Endothelial cell of umbilical vein (primary cell): ENCODE measurements around the gene COQ8B. TPM values are rescaled to one million over a fixed set of nuclear protein-coding genes. Genes with fewer than 3 reads are reported as not detected.

Experiments
- BruUV-seq: library from RNA; stranded (reverse); fragments of 400-500 nt; replicated peaks from 2 replicates; lab custom pipeline; 2021; lab: Mats Ljungman, UMichigan
- CTCF ChIA-PET: fragments of 300-600, 350-600 bp; sonication (Branson Sonifier 250); formaldehyde crosslinking; loops from one replicate; lab custom pipeline; 2021; ENCODE audit warnings: antibody characterized with exemption, inconsistent platforms; lab: Charles Lee
- POLR2A ChIA-PET: fragments of 300-600, 350-600 bp; sonication (Branson Sonifier 250); formaldehyde crosslinking; loops from one replicate; lab custom pipeline; 2021; ENCODE audit warnings: antibody characterized with exemption, inconsistent platforms; lab: Charles Lee
- DNase-seq: peaks from one replicate; pipeline ENCODE4 v3.0.0-alpha.2; 2011; ENCODE audit warnings: low read depth, low spot score
- FAIRE-seq: peaks from 2 replicates; lab custom pipeline; 2011; peaks lifted over from hg19 to GRCh38; lab: Jason Lieb, UNC
- H2AFZ ChIP-seq: 2 replicates; pipeline ENCODE4 v1.6.0; 2012; ENCODE audit warnings: low read depth, low read length, control low read depth, inconsistent platforms
- H3K27ac ChIP-seq: 2 replicates; pipeline ENCODE4 v1.5.1; 2011; ENCODE audit warnings: low read depth, mild to moderate bottlenecking, control low read depth, low read length, moderate library complexity; ENCODE audit not compliant: insufficient read depth
- H3K27me3 ChIP-seq, 2 experiments: 2 replicates each; pipeline versions ENCODE4 v1.6.0 to v1.6.1; 2011; ENCODE audit warnings: low read length in 2 of 2, mixed read lengths in 1 of 2; ENCODE audit not compliant: control insufficient read depth in 2 of 2, insufficient read depth in 2 of 2
- H3K36me3 ChIP-seq, 2 experiments: 2 replicates in 1 of 2; 3 replicates in 1 of 2; pipeline ENCODE4 v1.5.1; 2011; ENCODE audit warnings: low read length in 2 of 2, mild to moderate bottlenecking in 1 of 2, moderate library complexity in 1 of 2; ENCODE audit not compliant: control insufficient read depth in 2 of 2, insufficient read depth in 2 of 2; ENCODE audit errors: extremely low read depth in 1 of 2
- H3K4me1 ChIP-seq: 3 replicates; pipeline ENCODE4 v1.5.1; 2011; ENCODE audit warnings: mild to moderate bottlenecking, low read length; ENCODE audit not compliant: control insufficient read depth, insufficient read depth; ENCODE audit errors: extremely low read depth
- H3K4me2 ChIP-seq: 2 replicates; pipeline ENCODE4 v1.6.1; 2011; ENCODE audit warnings: low read length, control low read depth, mixed read lengths; ENCODE audit not compliant: insufficient read depth
- H3K4me3 ChIP-seq, 3 experiments: fragments of 200-600 bp in 1 of 3; sonication (generic), shearing (Covaris generic) in 1 of 3; replicated peaks in 1 of 3; 2 replicates each; pipeline ENCODE4 v1.5.1; 2011 to 2016; ENCODE audit warnings: control low read depth in 3 of 3, low read length in 3 of 3, mild to moderate bottlenecking in 2 of 3, inconsistent platforms in 1 of 3, low read depth in 1 of 3, moderate library complexity in 1 of 3; ENCODE audit not compliant: insufficient read depth in 1 of 3
- H3K79me2 ChIP-seq: 2 replicates; pipeline ENCODE4 v1.6.0; 2012; ENCODE audit warnings: low read length, inconsistent platforms; ENCODE audit not compliant: control insufficient read depth, insufficient read depth
- H3K9ac ChIP-seq: replicated peaks from 2 replicates; pipeline ENCODE3; 2011; ENCODE audit warnings: low read length, control low read depth; ENCODE audit not compliant: insufficient read depth; ENCODE audit errors: extremely low read depth
- H3K9me1 ChIP-seq: replicated peaks from 3 replicates; pipeline ENCODE4 v1.6.0; 2011; ENCODE audit warnings: mild to moderate bottlenecking, low read length; ENCODE audit not compliant: control insufficient read depth, insufficient read depth; ENCODE audit errors: extremely low read depth
- H3K9me3 ChIP-seq: replicated peaks from 2 replicates; pipeline ENCODE4 v1.5.1; 2012; ENCODE audit warnings: low read length, inconsistent platforms; ENCODE audit not compliant: control insufficient read depth, insufficient read depth
- H4K20me1 ChIP-seq: replicated peaks from 2 replicates; pipeline ENCODE3; 2011; ENCODE audit warnings: mild to moderate bottlenecking, low read length; ENCODE audit not compliant: control insufficient read depth, insufficient read depth; ENCODE audit errors: extremely low read depth
- EZH2 ChIP-seq: IDR thresholded peaks from 2 replicates; pipeline ENCODE4 v1.6.1; 2012; ENCODE audit warnings: borderline replicate concordance, low read depth, mild to moderate bottlenecking, moderate library complexity, low read length, inconsistent platforms; ENCODE audit not compliant: severe bottlenecking
- FOS ChIP-seq: IDR thresholded peaks from 2 replicates; pipeline ENCODE4 v1.6.1; 2011; ENCODE audit warnings: mild to moderate bottlenecking, low read length, moderate library complexity, borderline replicate concordance; ENCODE audit not compliant: insufficient read depth
- GATA2 ChIP-seq: IDR thresholded peaks from 2 replicates; pipeline ENCODE4 v1.7.0; 2011; ENCODE audit warnings: low read depth, mild to moderate bottlenecking, moderate library complexity, mixed read lengths, low read length; ENCODE audit not compliant: insufficient read length, insufficient read depth
- JUN ChIP-seq: IDR thresholded peaks from 2 replicates; pipeline ENCODE4 v1.6.1; 2011; ENCODE audit warnings: borderline replicate concordance, low read depth; ENCODE audit not compliant: insufficient read length, insufficient read depth
- MAX ChIP-seq: IDR thresholded peaks from 2 replicates; pipeline ENCODE4 v1.6.1; 2011; ENCODE audit not compliant: insufficient read depth, insufficient read length
- MYC ChIP-seq: IDR thresholded peaks from one replicate; pipeline ENCODE4 v1.6.1; 2011; ENCODE audit warnings: mild to moderate bottlenecking, low read depth, low read length
- POLR2A ChIP-seq: IDR thresholded peaks from 2 replicates; pipeline ENCODE4 v1.6.1; 2012; ENCODE audit warnings: low read depth, mild to moderate bottlenecking, control low read depth, low read length
- POLR2AphosphoS5 ChIP-seq: IDR thresholded peaks from 2 replicates; pipeline ENCODE4 v1.6.1; 2012; ENCODE audit warnings: low read depth, mild to moderate bottlenecking, control low read depth, low read length, moderate library complexity; ENCODE audit not compliant: insufficient read depth
- dilution Hi-C: fragments of 300-500 bp; cut with MboI; formaldehyde crosslinking; loops from one replicate; pipeline ENCODE4 v1.15.0; 2019; ENCODE audit warnings: low sequenced_read_pairs; ENCODE audit not compliant: extremely low pct_ligation_motif_present
- intact Hi-C: fragments of 100-400 bp; cut with micrococcal nuclease; formaldehyde crosslinking; loops from one replicate; pipeline ENCODE4 v1.10.0; 2022
- polyA plus RNA-seq, 4 experiments: library from polyadenylated mRNA; depleted of rRNA in 3 of 4; stranded (reverse) in 3 of 4; unstranded in 1 of 4; fragments of >200 nt; gene quantifications; 2 replicates each; pipeline versions ENCODE4 v1.2.1 to v1.2.3, GENCODE V29; 2011 to 2012; ENCODE audit warnings: missing spikeins in 1 of 4
- total RNA-seq: library from RNA; stranded (reverse); gene quantifications from 2 replicates; pipeline ENCODE4 v1.2.3, GENCODE V29; 2021
- TF ChIP-seq, protein P1 (sequence below), 2 donors: IDR thresholded peaks; 1 replicate in 1 of 2; 2 replicates in 1 of 2; pipeline ENCODE4 v1.5.1; 2011; ENCODE audit warnings: low read length in 2 of 2, mild to moderate bottlenecking in 2 of 2, moderate library complexity in 2 of 2, control low read depth in 1 of 2, inconsistent platforms in 1 of 2, low read depth in 1 of 2; ENCODE audit not compliant: insufficient read depth in 1 of 2; ENCODE audit errors: extremely low read depth in 1 of 2

The COQ8B gene
- total and polyA plus RNA-seq, 2 donors (not counting 3 experiments of a cell fraction or from before 2014, with no cell fraction given): 16.2 to 19.2 TPM

DNA sequence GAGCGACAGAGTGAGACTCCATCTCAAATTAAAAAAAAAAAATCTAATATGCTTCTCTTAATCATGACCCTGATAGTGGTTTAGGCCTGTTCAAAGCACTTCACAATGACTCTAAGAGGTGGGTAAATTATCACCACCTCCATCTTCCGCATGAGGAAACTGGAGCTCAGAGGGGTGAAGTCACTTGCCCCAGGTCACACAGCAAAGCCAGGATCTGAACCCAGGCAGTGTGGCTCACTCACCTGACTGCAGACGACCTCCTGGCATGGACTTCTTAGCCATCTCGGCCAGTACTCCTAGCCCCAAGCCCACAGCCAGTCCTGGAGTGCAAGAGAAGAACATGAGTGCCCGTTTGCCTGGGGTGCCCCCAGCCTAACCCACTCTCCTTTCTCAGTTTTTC lies 6.9 kb downstream of the COQ8B start:
- CTCF ChIA-PET: no interaction called here

More for the DNA sequence above, 6.9 kb downstream of the COQ8B start:
- H3K27me3 ChIP-seq: no peaks in the 10 kb centered on the region
- H3K9me1 ChIP-seq: no peaks in the 10 kb centered on the region
- dilution Hi-C loops (no loop called here), intact Hi-C loops (no loop called here)
- H3K36me3 ChIP-seq: peaks cover 0 to 6% of the 10 kb centered on the region in 2 experiments
- POLR2A ChIA-PET: no interaction called here
- no peaks in the 10 kb centered on the region for H3K9me3 ChIP-seq
- TF ChIP-seq MAX (no peak), JUN (no peak), POLR2AphosphoS5 (no peak), FOS (no peak), MYC (no peak), GATA2 (no peak), EZH2 (no peak), POLR2A (no peak)
- TF ChIP-seq, protein P1, sequence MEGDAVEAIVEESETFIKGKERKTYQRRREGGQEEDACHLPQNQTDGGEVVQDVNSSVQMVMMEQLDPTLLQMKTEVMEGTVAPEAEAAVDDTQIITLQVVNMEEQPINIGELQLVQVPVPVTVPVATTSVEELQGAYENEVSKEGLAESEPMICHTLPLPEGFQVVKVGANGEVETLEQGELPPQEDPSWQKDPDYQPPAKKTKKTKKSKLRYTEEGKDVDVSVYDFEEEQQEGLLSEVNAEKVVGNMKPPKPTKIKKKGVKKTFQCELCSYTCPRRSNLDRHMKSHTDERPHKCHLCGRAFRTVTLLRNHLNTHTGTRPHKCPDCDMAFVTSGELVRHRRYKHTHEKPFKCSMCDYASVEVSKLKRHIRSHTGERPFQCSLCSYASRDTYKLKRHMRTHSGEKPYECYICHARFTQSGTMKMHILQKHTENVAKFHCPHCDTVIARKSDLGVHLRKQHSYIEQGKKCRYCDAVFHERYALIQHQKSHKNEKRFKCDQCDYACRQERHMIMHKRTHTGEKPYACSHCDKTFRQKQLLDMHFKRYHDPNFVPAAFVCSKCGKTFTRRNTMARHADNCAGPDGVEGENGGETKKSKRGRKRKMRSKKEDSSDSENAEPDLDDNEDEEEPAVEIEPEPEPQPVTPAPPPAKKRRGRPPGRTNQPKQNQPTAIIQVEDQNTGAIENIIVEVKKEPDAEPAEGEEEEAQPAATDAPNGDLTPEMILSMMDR (IDR thresholded peaks at IDR 0.05; ENCODE audit: extremely low read depth in 1 of 2, insufficient read depth in 1 of 2, low read depth in 1 of 2, low read length in 2 of 2): no peak
- no TSS peak for BruUV-seq
- no peak for FAIRE-seq
- no peaks in the 10 kb centered on the region for H4K20me1 ChIP-seq
- H3K4me2 ChIP-seq: no peak overlapping the region
- no peak for DNase-seq
- peaks cover 5% of the 10 kb centered on the region for H3K4me1 ChIP-seq
- no peak overlapping the region for H3K9ac ChIP-seq
- H3K27ac ChIP-seq: no peak overlapping the region
- H2AFZ ChIP-seq: no peak overlapping the region
- H3K79me2 ChIP-seq: no peaks in the 10 kb centered on the region
- no peak overlapping the region for H3K4me3 ChIP-seq
